ENCODE data around the gene R3HCC1L.

R3HCC1L gene

GRCh38 chr10:98115031-98115787, 19.2 kb upstream of the R3HCC1L start:
- TF ChIP-seq EP300 (IDR thresholded peaks at IDR 0.05; ENCODE audit: borderline replicate concordance) (no peak), REST (IDR thresholded peaks at IDR 0.05; ENCODE audit: low read depth) (no peak), CREB1 (IDR thresholded peaks at IDR 0.05; ENCODE audit: low read depth) (no peak), TAF1 (IDR thresholded peaks at IDR 0.05; ENCODE audit: low read depth) (no peak), EGR1 (IDR thresholded peaks at IDR 0.05) (no peak), ZBTB7A (IDR thresholded peaks at IDR 0.05; ENCODE audit: low read depth) (no peak), CEBPB (IDR thresholded peaks at IDR 0.05) (no peak)

DNA sequence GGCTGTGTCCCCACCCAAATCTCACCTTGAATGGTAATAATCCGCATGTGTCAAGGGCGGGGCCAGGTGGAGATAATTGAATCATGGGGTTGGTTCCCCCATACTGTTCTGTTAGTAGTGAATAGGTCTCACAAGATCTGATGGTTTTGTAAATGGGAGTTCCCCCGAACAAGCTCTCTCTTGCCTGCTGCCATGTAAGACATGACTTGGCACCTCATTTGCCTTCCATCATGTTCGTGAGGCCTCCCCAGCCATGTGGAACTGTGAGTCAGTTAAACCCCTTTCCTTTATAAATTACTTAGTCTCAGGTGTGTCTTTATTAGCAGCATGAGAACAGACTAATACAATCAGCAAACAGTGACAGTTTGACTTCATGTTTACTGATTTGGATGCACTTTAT, 14.6 kb upstream of the R3HCC1L start:
- no peak for TF ChIP-seq YY1 (IDR thresholded peaks at IDR 0.05; ENCODE audit: low read depth)
- no peak for TF ChIP-seq TAF1 (IDR thresholded peaks at IDR 0.05; ENCODE audit: low read depth)
- no peak for TF ChIP-seq RAD21 (IDR thresholded peaks at IDR 0.05; ENCODE audit: low read depth)
- no peak for TF ChIP-seq FOXM1 (IDR thresholded peaks at IDR 0.05; ENCODE audit: borderline replicate concordance, low read depth)
- no peak for TF ChIP-seq TCF12 (IDR thresholded peaks at IDR 0.05; ENCODE audit: low read depth)
- TF ChIP-seq TEAD4 (IDR thresholded peaks at IDR 0.05) = no peak
- TF ChIP-seq CREB1 (IDR thresholded peaks at IDR 0.05; ENCODE audit: low read depth) = no peak
- no peak for TF ChIP-seq EP300 (IDR thresholded peaks at IDR 0.05; ENCODE audit: borderline replicate concordance)

- TF ChIP-seq ZBTB7A (IDR thresholded peaks at IDR 0.05; ENCODE audit: low read depth) (no peak), TCF12 (IDR thresholded peaks at IDR 0.05; ENCODE audit: low read depth) (no peak), REST (IDR thresholded peaks at IDR 0.05; ENCODE audit: low read depth) (no peak), CEBPB (IDR thresholded peaks at IDR 0.05) (no peak), USF1 (IDR thresholded peaks at IDR 0.05) (no peak), CREB1 (IDR thresholded peaks at IDR 0.05; ENCODE audit: low read depth) (no peak), FOXM1 (IDR thresholded peaks at IDR 0.05; ENCODE audit: borderline replicate concordance, low read depth) (no peak), RAD21 (IDR thresholded peaks at IDR 0.05; ENCODE audit: low read depth) (no peak), EP300 (IDR thresholded peaks at IDR 0.05; ENCODE audit: borderline replicate concordance) (no peak), NFIC (IDR thresholded peaks at IDR 0.05) (no peak), YY1 (IDR thresholded peaks at IDR 0.05; ENCODE audit: low read depth) (no peak), MAX (IDR thresholded peaks at IDR 0.05) (no peak), TAF1 (IDR thresholded peaks at IDR 0.05; ENCODE audit: low read depth) (no peak)
These were observed 8.4 kb upstream of the R3HCC1L start for GRCh38 chr10:98125940-98126631.

DNA sequence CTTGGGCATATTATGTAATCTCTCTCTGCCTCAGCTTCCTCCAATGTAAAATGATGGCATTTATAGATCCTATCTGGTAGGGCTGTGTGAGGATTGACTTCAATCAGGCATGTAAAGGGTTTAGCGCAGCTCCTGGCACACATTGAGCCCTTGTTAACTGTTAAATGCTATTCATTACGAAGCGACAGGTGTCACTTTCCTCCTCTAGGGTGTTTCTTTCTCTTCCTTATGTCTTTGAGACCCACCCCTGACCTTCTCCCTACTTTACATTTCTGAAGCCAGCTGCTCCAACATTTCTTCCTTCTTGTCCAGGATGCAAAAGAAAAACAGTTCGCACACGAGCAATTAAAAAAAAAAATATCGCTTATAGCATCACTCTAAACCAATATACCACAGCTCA, 5.7 kb upstream of the R3HCC1L start:
- TF ChIP-seq TCF12 (IDR thresholded peaks at IDR 0.05; ENCODE audit: low read depth) = no peak
- TF ChIP-seq TAF1 (IDR thresholded peaks at IDR 0.05; ENCODE audit: low read depth) = no peak
- TF ChIP-seq USF1 (IDR thresholded peaks at IDR 0.05) = no peak
- no peak for TF ChIP-seq NFIC (IDR thresholded peaks at IDR 0.05)
- no peak for TF ChIP-seq ZBTB7A (IDR thresholded peaks at IDR 0.05; ENCODE audit: low read depth)
- no peak for TF ChIP-seq YY1 (IDR thresholded peaks at IDR 0.05; ENCODE audit: low read depth)
- TF ChIP-seq REST (IDR thresholded peaks at IDR 0.05; ENCODE audit: low read depth) = no peak
- no peak for TF ChIP-seq TEAD4 (IDR thresholded peaks at IDR 0.05)
- TF ChIP-seq CEBPB (IDR thresholded peaks at IDR 0.05) = no peak
- no peak for TF ChIP-seq EP300 (IDR thresholded peaks at IDR 0.05; ENCODE audit: borderline replicate concordance)
- no peak for TF ChIP-seq MAX (IDR thresholded peaks at IDR 0.05)
- TF ChIP-seq FOXM1 (IDR thresholded peaks at IDR 0.05; ENCODE audit: borderline replicate concordance, low read depth) = no peak
- no peak for TF ChIP-seq CREB1 (IDR thresholded peaks at IDR 0.05; ENCODE audit: low read depth)
- TF ChIP-seq RAD21 (IDR thresholded peaks at IDR 0.05; ENCODE audit: low read depth) = no peak
- no peak for TF ChIP-seq EGR1 (IDR thresholded peaks at IDR 0.05)
